Activated T-helper 1 cell treated with anti-CD3 and anti-CD28 coated beads, Interleukin-12 subunit alpha, Interleukin-12 subunit beta, Interleukin-2, Interleukin-4 antibody, amounts not matched to agents 30 ng/mL and 10 ng/mL and 1 ng/mL, durations not matched to agents 14 hours and 24 hours and 36 hours (primary cell): ENCODE data around the gene ST6GAL2. TPM values are rescaled to one million over a fixed set of nuclear protein-coding genes. Genes with fewer than 3 reads are reported as not detected.

Experiments used
- DNase-seq: peaks from one replicate; pipeline ENCODE4 v3.0.0; 2021; ENCODE audit warnings: low spot score
- H3K27ac Mint-ChIP-seq: one replicate; pipeline ENCODE4 v1.8.0; 2021; ENCODE audit warnings: mild to moderate bottlenecking, mixed read lengths
- H3K27me3 Mint-ChIP-seq: one replicate; pipeline ENCODE4 v1.8.0; 2022; ENCODE audit warnings: mild to moderate bottlenecking, moderate library complexity, mixed read lengths; ENCODE audit not compliant: insufficient read depth
- H3K36me3 Mint-ChIP-seq: one replicate; pipeline ENCODE4 v1.8.0; 2021; ENCODE audit warnings: low read depth, mixed read lengths
- H3K4me1 Mint-ChIP-seq: one replicate; pipeline ENCODE4 v1.8.0; 2021; ENCODE audit warnings: low read depth, mixed read lengths
- H3K4me3 Mint-ChIP-seq: one replicate; pipeline ENCODE4 v1.8.0; 2021; ENCODE audit warnings: mild to moderate bottlenecking, moderate library complexity, mixed read lengths
- H3K9me3 Mint-ChIP-seq: one replicate; pipeline ENCODE4 v1.8.0; 2021; ENCODE audit warnings: mixed read lengths
- intact Hi-C: fragments of 100-400 bp; cut with micrococcal nuclease; formaldehyde crosslinking; loops from one replicate; pipeline ENCODE4 v1.15.1; 2024
- total RNA-seq: library from RNA; stranded (reverse); gene quantifications from 2 replicates; pipeline ENCODE4 v1.2.3, GENCODE V29; 2022

Gene ST6GAL2
- total RNA-seq, 1 donor from 2014 or later: not detected

DNA sequence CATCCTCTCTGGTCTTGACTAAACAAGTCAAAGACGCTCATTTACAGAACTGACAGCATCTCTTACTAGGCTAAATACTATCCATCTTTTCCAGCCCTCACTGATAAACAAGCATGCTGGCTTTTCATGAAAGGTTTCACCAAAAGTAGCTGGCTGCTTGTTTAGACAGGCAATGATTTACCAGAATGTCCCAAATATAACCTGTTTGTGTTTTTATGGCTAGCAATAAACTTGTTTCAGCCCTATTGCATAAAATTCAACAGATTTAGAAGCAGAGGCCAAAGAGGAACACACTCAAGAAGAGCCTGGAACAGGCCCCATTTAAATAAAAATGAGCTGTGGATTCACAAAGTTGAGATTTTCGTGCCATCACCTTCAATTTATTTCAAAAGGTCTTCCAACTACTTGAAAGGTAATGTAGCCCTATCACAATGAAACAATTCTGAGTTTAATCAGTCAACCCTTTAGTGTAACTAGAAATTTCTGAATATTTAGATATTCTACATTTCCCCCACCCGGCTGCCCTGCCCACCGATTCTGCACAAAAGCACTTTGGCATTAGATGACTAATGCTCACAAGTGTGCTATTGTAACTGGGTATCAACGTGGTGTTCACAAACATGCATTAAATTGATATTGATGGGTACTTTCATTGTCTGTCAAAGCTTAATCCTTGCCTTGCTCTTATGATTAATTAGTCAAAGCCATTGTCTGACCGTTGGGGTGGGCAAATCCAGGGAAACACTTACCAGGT is 54.0 kb downstream of the ST6GAL2 start:
- H3K27me3 Mint-ChIP-seq: peaks cover 4% of the 10 kb centered on the region
- H3K9me3 Mint-ChIP-seq: no peaks in the 10 kb centered on the region
- H3K36me3 Mint-ChIP-seq: no peaks in the 10 kb centered on the region
- no peak for DNase-seq
- intact Hi-C loops: no loop called here
- H3K4me1 Mint-ChIP-seq: no peaks in the 10 kb centered on the region
- H3K27ac Mint-ChIP-seq: no peak overlapping the region
- H3K4me3 Mint-ChIP-seq: no peak overlapping the region

DNA sequence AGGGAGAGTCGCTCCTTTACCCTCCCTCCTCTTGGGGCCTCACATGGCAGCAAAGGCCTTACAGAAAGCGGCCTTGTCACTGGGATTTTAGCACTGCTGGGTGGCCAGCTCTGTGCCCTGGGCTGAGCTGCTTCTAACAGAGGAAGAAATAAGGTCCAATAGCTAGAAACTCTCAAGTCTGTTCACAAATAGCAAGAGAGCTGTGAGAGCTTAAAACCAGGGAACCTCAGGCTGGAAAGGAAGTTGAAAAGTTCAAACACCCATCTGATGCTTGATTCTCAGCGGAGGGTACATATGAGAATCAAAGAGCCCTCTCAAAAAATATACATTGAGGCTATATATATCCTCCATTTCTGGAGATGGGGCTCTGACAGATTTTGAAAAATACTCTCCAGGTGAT is 54.7 kb downstream of the ST6GAL2 start:
- Mint-ChIP-seq H3K27ac (no peak overlapping the region), H3K27me3 (peaks cover 4% of the 10 kb centered on the region), H3K9me3 (no peaks in the 10 kb centered on the region), H3K36me3 (no peaks in the 10 kb centered on the region), H3K4me3 (no peak overlapping the region), H3K4me1 (no peaks in the 10 kb centered on the region)
- intact Hi-C loops: no loop called here
- DNase-seq: no peak

DNA sequence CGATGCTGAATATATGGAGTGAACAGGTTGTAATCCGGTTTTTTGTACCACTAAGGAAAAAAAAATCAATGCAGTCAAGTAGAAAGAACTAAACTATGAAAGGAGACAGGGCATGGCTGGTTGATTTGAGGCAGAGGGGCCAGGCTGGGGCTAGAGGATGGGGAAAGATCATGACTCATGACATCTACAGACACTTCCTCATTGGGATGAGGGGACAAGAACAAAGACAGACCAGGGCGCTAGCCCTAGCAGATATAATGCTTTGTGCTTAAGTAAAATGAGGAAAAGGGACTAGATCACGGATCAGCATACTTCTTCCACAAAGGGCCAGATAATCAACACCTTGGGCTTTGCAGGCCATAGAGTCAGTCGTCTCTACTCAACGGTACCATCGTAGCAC is 55.8 kb downstream of the ST6GAL2 start:
- H3K27me3 Mint-ChIP-seq: peaks cover 4% of the 10 kb centered on the region
- no peaks in the 10 kb centered on the region for H3K9me3 Mint-ChIP-seq
- H3K4me3 Mint-ChIP-seq: no peak overlapping the region
- no peaks in the 10 kb centered on the region for H3K36me3 Mint-ChIP-seq
- H3K4me1 Mint-ChIP-seq: no peaks in the 10 kb centered on the region
- no peak for DNase-seq
- intact Hi-C loops: no loop called here
- no peak overlapping the region for H3K27ac Mint-ChIP-seq

DNA sequence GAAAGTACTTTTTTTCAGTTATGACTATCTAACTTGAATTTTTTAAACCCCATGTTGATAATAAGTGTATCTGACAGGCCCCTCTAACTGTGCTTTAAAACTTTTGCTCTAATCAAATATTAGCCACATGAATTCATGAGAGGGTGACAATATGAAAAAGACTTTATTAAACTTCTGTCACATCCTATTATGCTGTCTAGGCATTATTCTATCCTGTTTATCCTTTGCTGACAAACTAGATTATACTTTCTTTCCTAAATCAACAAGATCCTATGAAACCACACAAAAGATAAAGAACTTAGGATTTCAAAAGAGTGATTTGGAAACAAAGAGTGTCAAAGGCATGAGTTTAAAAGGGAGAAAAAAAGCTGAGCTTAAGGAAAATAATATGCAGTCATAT is 57.8 kb downstream of the ST6GAL2 start:
- Mint-ChIP-seq H3K9me3 (no peaks in the 10 kb centered on the region), H3K36me3 (no peaks in the 10 kb centered on the region), H3K4me1 (no peaks in the 10 kb centered on the region), H3K27ac (no peak overlapping the region), H3K4me3 (no peak overlapping the region), H3K27me3 (peaks cover 1% of the 10 kb centered on the region)
- DNase-seq: no peak
- intact Hi-C loops: no loop called here

DNA sequence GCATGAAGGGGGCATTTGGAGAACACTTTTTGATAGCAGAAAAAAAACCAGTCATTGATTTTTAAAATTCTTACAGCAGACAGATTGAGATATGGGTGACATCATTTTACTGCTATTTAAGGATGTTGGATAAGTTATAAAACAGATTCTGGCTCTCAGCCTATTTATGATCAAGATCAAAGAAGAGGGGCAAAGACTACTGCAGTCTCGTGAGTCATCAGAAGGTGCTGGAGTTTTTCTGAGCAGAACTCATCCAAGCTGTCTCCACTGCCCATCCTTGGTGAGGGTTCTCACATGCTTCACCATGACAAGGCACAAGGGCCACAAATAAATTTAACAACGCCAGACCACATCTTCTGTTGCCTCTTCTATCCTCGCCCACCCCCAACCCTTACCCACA is 58.8 kb downstream of the ST6GAL2 start:
- no peaks in the 10 kb centered on the region for H3K4me1 Mint-ChIP-seq
- H3K9me3 Mint-ChIP-seq: no peaks in the 10 kb centered on the region
- H3K27me3 Mint-ChIP-seq: no peaks in the 10 kb centered on the region
- intact Hi-C loops: no loop called here
- no peaks in the 10 kb centered on the region for H3K36me3 Mint-ChIP-seq
- H3K27ac Mint-ChIP-seq: no peak overlapping the region
- no peak for DNase-seq
- H3K4me3 Mint-ChIP-seq: no peak overlapping the region

DNA sequence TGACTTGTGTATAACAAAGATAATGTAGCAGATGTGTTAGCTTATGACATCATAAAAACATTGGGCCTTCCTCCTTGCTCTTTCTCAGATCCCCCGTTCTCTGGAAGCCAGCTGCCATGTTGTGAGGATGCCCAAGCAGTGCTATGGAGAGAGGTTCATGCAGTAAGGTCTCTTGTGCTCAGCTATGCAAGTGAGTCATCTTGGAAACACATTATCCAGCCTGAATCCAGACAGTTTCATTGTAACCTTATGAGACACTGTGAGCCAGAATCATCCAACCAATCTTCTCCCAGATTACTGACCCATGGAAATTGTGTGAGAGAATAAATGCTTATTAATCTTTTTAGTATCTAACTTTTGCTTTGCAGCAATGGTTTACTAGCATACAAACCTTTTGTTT is 60.8 kb downstream of the ST6GAL2 start:
- no peaks in the 10 kb centered on the region for H3K9me3 Mint-ChIP-seq
- no peak for DNase-seq
- intact Hi-C loops: no loop called here
- no peak overlapping the region for H3K27ac Mint-ChIP-seq
- no peaks in the 10 kb centered on the region for H3K27me3 Mint-ChIP-seq
- H3K36me3 Mint-ChIP-seq: no peaks in the 10 kb centered on the region
- no peak overlapping the region for H3K4me3 Mint-ChIP-seq
- no peaks in the 10 kb centered on the region for H3K4me1 Mint-ChIP-seq

DNA sequence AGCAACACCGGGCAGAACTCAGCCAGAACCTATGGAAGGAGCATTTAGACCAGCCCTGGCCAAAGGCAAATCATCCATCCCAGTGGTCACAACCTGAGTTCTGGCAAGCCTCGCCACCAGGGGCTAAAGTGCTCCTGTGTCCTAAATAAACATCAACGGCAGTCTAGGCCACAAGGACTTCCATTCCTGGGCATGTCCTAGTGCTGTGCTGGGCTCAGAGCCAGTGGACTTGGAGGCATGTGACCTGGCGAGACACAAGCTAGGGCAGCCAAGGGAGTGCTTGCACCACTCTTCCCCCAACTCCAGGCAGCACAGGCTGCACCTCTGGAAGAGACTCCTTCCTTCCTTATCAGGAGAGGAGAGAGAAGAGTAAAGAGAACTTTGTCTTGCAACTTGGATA is 69.0 kb downstream of the ST6GAL2 start:
- H3K36me3 Mint-ChIP-seq: no peaks in the 10 kb centered on the region
- DNase-seq: no peak
- intact Hi-C loops: no loop called here
- no peak overlapping the region for H3K4me3 Mint-ChIP-seq
- H3K4me1 Mint-ChIP-seq: no peaks in the 10 kb centered on the region
- peaks cover 3% of the 10 kb centered on the region for H3K27me3 Mint-ChIP-seq
- no peak overlapping the region for H3K27ac Mint-ChIP-seq
- no peaks in the 10 kb centered on the region for H3K9me3 Mint-ChIP-seq

DNA sequence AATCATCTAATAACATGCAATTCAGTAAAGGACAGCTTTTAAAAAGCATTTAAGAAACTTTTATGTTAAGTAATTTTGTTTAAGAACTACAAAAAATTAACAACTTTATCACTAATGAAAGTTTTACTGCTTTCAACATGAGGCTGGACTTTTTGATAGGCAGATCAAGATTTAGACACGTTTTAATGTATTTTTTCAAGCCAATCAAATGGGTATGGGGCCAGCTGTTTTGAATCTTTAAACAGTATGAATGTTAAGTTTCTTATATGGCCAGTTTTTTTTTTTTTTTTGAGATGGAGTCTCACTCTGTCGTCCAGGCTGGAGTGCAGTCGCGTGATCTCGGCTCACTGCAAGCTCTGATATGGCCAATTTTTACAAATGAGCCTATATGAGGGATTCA is 73.1 kb downstream of the ST6GAL2 start:
- H3K9me3 Mint-ChIP-seq: no peaks in the 10 kb centered on the region
- H3K4me3 Mint-ChIP-seq: no peak overlapping the region
- H3K36me3 Mint-ChIP-seq: no peaks in the 10 kb centered on the region
- intact Hi-C loops: no loop called here
- no peak for DNase-seq
- no peaks in the 10 kb centered on the region for H3K4me1 Mint-ChIP-seq
- no peaks in the 10 kb centered on the region for H3K27me3 Mint-ChIP-seq
- H3K27ac Mint-ChIP-seq: no peak overlapping the region

DNA sequence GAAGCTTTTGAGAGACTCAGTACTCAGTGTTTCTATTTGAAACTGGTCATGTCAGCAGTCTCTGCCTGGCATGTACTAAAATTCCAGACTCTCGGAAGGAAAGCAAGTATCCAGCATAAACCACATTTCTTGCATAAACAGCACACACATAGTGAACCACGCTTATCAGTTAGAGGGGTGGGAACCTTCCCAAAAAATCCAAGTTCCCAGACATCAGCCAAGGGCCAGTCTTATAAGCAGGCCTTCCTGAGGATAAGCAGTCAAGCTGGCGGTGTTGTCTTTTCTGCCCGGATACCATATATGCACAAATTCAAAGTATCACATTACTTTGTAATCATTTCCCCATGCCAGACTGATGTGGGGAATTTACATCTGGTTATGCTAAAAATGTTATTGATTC is 73.6 kb downstream of the ST6GAL2 start:
- DNase-seq: no peak
- Mint-ChIP-seq H3K9me3 (no peaks in the 10 kb centered on the region), H3K4me1 (no peaks in the 10 kb centered on the region), H3K4me3 (no peak overlapping the region), H3K27me3 (no peaks in the 10 kb centered on the region), H3K27ac (no peak overlapping the region), H3K36me3 (no peaks in the 10 kb centered on the region)
- intact Hi-C loops: no loop called here

DNA sequence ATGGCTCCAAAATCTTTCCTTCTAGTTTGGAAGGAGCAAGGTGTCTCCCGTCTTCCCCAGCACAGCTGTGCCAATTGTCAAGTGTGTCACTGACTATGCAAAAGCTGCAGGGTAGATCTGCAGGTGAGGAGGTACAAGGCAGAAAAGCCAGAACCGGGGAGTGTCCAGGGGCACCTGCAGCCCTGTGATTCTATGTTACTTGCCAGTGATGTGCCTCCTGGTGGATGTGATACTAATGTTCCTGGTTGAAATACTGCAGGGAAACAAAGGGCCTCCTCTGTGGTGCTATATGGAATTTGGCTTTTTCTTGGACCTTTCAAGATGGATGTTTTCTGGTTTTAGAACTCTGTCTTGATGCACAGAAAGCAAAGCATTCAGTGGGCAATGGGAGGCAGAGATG is 80.3 kb downstream of the ST6GAL2 start:
- no peak overlapping the region for H3K27ac Mint-ChIP-seq
- intact Hi-C loops: no loop called here
- H3K4me1 Mint-ChIP-seq: no peaks in the 10 kb centered on the region
- no peaks in the 10 kb centered on the region for H3K9me3 Mint-ChIP-seq
- DNase-seq: no peak
- H3K27me3 Mint-ChIP-seq: peaks cover 3% of the 10 kb centered on the region
- H3K4me3 Mint-ChIP-seq: no peak overlapping the region
- H3K36me3 Mint-ChIP-seq: no peaks in the 10 kb centered on the region

DNA sequence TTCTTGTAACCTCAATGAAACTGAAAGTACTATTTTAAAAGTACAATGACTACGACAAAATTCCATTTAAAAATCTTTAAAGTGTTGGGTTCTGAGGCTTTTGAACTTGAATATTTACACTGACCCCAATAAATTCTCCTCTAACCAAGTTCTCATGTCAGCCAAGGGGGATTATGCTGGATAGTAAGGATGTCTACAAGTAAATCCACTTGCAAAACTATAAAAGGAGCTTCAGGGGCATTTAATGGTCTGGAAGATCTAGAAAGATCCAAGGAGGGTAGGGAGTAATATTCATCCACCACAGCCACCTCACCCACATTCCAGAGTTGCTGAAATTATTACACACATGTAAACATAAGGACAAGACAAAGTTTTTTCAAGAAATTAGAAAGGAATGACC is 81.8 kb downstream of the ST6GAL2 start:
- intact Hi-C loops: no loop called here

DNA sequence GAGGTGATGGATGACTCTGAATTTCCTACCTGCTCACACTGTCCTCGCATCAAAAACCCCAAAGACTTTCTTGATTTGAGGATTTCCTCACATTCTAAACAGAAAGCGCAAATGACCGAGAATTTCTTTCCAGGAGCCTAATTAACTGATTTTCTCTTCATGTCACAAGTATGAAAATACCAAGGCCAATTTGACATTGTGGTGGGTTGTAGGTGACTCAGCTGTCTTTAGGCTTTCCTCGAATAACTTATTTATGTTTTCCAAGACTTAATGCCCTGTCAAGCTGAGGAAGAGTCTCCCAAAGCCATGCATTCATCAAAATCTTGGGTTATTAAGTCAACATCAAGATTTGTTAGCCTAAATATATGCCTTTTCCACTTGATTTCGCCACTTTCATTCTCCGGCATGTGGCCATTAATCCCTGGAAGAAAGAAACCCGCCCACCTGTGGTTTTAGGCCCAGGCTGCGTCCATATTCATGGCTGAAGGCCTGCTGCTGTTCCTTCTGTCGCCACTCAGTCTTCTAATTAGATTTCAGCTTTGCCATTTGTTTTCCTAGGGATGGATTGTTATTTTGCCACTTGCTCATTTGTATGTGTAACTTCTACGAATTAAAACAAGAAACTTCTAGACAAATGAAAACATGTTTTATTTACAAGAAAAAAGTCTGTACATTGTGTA is 84.9 kb downstream of the ST6GAL2 start:
- peaks cover 3% of the 10 kb centered on the region for H3K27me3 Mint-ChIP-seq
- intact Hi-C loops: no loop called here
- no peaks in the 10 kb centered on the region for H3K9me3 Mint-ChIP-seq
- no peak for DNase-seq
- H3K4me3 Mint-ChIP-seq: no peak overlapping the region
- no peak overlapping the region for H3K27ac Mint-ChIP-seq
- no peaks in the 10 kb centered on the region for H3K4me1 Mint-ChIP-seq
- no peaks in the 10 kb centered on the region for H3K36me3 Mint-ChIP-seq

More for the DNA sequence above, 81.8 kb downstream of the ST6GAL2 start:
- H3K36me3 Mint-ChIP-seq: no peaks in the 10 kb centered on the region
- no peak overlapping the region for H3K27ac Mint-ChIP-seq
- DNase-seq: no peak
- peaks cover 3% of the 10 kb centered on the region for H3K27me3 Mint-ChIP-seq
- H3K9me3 Mint-ChIP-seq: no peaks in the 10 kb centered on the region
- no peak overlapping the region for H3K4me3 Mint-ChIP-seq
- no peaks in the 10 kb centered on the region for H3K4me1 Mint-ChIP-seq

DNA sequence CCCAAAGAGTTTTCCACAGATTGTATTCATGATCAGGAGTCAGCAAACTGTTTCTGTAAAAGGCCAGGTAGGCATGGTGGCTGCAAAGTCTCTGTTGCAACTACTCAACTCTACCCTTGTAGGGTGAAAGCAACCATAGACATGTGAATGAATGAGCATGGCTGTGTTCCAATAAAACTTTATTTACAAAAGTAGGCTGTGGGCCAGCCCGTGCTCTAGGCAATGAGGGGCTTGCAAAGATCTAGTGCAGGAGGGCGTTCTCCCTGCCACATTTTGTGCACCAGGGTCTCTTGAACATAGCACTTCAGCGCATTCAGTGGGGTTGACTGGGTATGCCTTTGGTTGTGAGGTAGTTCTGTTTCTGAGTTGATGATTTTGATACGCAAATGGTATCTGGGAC is 85.8 kb downstream of the ST6GAL2 start:
- Mint-ChIP-seq H3K36me3 (no peaks in the 10 kb centered on the region), H3K4me1 (no peaks in the 10 kb centered on the region), H3K9me3 (no peaks in the 10 kb centered on the region), H3K27ac (no peak overlapping the region), H3K4me3 (no peak overlapping the region), H3K27me3 (peaks cover 3% of the 10 kb centered on the region)
- intact Hi-C loops: no loop called here
- DNase-seq: no peak
